Activated CD8-positive, alpha-beta memory T cell treated with anti-CD3 and anti-CD28 coated beads, Interleukin-2, amount 50 U/mL, for 24 hours (primary cell): ENCODE measurements around the gene ZNF219.

Experiments
- DNase-seq: peaks from one replicate; pipeline ENCODE4 v3.0.0-alpha.2; 2020; ENCODE audit errors: extremely low read depth

ZNF219 gene

DNA sequence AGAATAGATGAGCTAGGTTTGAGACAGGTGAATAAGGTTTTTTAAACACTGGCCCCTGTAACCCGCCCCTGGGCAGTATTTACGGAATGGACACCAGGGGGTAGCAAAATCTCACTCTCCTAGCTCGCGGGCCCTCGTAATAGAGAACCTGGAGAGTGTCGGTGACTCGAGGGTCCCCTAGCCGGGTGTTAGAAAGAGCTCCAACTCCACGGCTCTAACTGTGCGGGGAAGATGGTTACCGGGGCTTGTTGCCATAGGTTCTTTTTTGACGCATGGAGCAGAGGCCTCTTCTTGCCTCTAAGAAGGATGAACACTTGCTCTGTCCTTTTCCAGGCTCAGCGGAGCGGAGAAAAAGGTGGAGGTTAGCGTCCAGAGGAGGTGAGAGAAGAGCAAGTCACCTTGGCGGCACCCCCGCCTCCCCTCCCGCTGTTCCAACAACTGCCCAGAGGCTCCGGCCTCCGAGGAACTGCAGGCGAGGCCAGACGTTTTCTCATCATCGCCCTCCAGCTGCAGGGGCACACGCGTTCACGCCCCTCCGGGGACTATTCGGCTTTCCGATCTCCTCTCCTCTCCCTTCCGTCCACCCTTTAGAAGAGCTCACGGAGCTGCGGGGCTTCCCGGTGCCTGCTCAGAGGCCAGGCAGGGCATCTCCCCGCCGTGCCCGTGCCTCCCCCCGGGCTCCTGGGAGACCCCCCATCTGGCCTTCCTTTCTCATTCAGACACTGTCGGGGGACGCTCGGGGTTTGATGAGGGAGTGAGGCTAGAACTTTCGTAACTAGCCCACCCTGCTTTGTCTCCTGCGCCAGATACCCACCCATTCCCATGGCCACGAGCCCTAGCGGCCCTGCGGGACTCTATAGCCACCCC is 29.7 kb downstream of the ZNF219 start:
- DNase-seq: no peak

DNA sequence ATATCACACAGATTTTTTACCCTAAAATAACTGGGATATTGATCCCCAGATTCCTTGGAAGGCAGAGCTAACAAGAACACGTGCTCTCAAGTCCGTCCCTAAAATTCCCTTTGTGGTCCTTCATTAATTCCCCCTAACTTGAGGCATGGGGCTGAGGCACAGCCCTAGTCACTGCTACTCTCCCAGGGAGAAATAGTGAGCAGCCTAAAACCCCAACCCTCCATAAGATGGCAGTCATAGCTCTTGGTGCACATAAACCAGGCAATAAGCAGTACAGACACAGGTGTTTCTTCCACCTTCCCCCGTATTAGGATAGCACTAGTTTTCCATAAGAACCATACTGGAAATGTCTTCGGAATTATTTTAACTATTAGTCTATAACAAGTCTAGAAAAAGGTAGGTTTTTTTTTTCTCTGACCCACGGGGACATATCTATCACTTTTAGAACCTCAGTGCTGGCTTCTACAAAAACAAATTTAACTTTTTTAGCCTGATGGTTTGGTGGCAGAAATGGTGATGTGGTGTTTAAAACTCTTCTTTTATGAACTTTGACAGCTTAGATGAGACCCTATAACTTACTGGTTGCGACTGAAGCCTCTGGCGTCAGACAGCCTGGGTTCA is 31.5 kb downstream of the ZNF219 start:
- DNase-seq: no peak

DNA sequence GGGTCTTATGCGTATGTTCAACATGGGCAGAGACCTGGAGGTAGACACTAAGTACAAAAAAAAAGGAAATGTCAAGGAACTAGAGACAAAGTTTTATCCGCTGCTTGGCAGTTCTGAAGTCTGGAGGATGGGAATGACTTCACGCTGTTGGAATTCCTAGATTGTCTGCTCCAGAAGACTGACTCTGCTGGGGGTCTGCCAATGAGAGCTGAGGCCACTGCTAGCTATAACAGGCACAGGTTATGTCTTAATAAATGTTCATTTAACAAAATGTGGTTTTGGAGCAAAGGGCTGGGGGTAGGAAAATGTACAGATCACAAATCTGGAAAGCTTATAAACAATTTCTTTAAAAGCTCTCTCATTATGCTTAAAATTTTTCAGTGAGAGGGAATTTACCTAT is 35.0 kb downstream of the ZNF219 start:
- no peak for DNase-seq

DNA sequence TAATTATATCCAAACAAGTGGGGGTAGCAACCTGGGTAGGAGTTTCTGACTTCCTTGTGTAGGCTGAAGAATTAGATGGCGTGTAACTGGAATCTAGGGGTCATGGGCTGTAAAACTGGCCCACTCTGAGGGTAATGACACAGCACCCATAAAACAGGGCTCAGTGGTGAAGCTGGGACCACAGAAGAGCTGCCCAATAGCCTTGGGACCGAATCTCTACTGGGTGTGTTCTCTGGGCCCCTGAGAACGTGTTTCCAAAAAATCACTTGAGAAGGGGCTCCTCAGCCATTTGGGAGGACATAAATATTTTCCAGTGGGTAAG is 37.1 kb downstream of the ZNF219 start:
- no peak for DNase-seq

DNA sequence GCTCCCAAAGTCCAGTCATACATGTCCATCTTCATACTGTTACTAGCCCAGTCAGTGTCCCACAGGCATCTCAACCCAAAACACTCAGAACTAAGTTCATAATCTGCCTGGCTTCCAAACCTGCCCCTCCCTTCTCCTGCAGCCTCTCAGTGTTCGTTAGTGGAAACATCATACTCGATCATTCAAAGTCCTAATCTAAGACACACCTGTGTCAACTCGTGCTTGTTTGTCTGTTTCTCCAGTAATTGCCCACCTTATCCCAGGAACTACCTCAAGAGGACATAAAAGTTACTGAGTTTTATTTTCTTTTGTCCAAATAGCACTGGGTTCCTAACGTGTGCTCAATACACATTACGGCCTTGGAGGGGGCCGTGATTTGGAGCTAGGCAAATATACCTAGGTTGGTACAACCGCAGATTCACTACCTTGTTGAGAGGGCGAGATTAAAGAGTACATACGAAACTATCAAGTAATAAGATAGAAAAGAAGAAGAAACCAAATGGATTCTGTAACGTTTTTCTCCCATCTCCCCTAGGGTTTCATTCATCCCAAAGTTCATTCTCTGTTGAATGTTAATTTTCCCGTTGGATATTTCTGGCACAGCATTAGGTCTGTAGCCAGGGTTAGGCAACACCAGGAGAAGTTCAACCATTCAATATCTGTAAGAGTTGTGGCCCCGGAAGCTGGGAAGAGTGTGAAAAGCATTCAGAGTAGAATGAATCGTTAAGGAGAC is 37.7 kb downstream of the ZNF219 start:
- no peak for DNase-seq

DNA sequence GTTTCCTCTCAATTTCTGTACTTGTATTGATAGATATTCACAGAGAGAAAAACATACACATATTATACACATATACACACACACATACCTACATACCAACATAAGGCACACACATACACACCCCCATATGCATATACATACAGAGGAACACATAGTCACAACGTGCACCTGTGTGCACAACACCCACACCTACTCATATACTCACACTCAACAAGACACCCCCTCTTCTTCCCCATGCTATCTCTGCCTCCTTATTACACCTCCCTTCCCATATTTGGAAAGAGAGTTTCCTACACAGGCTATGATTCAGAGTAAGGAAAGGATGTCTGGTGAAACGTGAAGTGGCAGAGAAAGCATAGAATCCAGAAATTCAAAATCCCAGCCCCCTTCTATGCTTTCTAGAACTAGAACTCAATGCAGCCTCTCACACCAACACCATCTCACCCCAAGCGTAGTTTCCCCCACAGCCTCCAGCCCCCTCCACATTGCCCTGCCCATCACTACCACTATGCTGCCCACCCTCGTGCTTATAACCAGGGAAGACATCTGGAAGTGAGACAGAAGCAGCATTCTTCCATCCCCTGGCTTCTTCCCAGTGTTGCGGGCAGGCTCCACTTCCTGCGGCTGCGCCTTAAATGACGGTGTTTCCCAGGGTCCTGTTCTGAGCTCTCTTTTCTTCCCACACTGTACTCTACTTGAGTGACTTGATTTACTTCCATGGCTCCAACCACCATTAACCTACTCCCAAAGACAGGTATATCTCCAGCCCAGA is 38.4 kb downstream of the ZNF219 start:
- DNase-seq: no peak

DNA sequence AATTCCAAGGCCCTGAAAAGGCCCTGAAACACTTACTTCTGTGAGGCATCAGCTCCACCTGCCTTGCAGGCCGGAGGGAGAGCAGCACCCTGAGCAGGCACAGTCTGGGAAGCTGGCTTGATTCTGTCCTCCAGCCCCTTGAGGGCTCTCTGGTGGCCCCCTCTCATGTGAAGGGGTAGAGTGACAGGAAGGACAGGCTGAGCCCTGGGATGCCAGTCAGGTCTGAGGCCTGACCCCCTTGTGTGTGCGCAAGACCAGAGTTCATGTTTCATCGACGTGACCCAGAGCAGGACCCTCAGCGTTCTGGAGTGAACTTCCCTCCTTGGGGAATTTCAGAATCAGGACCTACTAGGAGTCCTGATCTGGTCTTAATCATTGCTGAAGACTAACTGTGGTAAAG is 39.6 kb downstream of the ZNF219 start:
- no peak for DNase-seq

DNA sequence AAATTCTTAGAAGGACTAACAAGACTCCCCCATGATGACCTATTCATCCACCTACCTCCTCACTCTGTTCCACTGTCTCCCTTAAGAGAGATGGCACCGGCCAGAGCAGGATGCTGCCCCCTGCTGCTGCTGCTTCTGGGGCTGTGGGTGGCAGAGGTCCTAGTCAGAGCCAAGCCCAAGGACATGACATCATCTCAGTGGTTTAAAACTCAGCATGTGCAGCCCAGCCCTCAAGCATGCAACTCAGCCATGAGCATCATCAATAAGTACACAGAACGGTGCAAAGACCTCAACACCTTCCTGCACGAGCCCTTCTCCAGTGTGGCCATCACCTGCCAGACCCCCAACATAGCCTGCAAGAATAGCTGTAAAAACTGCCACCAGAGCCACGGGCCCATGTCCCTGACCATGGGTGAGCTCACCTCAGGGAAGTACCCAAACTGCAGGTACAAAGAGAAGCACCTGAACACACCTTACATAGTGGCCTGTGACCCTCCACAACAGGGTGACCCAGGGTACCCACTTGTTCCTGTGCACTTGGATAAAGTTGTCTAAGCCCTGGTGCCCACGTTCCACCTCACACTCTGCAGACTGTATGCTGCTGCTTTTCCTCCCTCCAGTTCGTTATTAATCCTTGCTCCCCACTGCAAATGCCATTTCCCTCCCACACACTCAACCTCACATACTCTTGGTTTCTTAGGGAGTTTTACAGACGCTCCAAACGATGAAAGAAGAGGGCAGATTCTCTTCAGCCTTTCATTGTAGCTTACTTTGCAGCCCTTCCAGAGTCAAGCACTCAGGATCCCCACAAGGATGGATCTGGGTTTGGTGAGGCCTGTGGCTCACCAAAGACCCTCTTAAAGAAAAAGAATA is 40.4 kb downstream of the ZNF219 start, which contains the start of gene RNASE8:
Gene RNASE8 (plus strand): TSS at position 20 of the 873 bp plus-strand sequence. CDS start 71 bp downstream, at position 91.
- no peak for DNase-seq

DNA sequence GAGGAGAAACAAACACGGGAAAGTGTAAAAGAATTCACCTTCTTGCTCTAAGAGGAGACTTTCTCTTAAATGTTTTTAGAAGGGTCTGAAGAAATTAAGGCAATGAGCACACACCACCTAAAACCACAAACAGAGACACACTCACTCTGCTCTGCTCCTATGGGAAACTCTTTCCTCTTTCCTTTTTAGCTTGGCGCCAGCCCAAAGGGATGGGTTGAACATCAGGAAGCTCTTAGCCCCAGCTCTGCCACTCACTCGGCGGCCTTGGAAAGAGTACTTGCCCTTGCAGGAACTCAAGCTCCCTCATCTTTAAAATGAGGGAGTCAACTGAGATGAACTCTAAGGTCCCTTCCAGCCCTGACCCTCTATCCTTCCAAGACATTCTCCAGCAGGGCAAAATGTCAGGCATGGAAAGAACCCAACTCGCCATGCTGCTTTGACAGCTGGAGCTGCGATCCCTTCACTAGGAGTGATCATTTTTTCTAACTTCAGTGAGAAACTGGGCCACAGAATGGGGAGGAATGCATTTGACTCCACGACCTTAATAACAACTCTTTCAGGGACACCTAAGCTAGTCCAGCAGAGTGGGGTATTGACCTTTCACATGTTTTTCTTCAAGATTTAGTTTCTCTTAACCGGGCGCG is 41.8 kb downstream of the ZNF219 start:
- DNase-seq: no peak

DNA sequence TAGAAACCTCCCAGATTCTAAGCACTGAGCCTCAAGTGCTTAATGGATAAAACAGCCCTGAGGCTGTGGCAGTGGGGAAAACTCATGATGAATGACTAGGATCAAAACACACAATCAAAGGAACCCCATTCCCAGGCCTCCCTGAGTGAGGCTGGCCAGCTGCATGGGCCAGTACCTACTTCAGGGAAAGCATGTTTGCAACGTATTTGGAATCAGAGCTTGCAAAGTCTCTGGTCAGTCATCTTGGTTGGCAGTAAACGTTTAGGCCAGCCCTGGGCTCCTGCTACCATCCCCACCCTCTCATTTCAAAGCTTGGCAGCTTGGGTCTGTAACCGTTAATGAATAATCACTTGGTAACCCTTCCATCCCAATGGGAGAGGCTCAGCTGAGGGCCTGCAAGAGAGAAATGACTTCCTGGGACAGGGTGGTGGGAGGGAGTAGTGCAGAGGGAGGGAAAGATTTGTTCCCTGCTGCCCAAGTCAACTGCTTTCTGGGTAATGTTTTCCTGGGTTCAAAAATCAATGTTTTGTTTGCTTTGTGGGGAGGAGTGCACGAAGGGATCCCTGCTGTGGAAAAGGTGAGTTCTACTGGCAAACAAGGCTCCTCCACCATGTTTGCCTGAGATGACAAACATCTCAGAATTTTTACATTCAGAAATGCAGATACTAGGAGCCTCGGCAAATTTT is 42.9 kb downstream of the ZNF219 start:
- no peak for DNase-seq

DNA sequence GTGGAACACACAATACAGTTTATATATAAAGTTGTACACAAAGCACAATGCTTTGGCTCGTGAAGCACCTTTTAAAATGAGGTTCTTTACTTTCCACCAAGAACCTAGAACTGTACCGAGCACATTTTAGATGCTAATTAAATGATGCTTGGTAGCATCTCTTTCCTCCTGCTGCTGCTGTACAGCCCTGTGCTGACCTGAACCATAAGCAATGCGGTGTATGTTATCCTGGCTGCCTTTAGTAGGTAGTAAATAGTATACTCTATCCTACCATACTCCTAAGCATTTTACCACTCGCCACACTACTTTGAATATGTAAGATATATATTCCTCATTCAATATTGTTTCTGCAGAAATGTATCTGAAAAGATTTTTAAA is 43.7 kb downstream of the ZNF219 start:
- no peak for DNase-seq

DNA sequence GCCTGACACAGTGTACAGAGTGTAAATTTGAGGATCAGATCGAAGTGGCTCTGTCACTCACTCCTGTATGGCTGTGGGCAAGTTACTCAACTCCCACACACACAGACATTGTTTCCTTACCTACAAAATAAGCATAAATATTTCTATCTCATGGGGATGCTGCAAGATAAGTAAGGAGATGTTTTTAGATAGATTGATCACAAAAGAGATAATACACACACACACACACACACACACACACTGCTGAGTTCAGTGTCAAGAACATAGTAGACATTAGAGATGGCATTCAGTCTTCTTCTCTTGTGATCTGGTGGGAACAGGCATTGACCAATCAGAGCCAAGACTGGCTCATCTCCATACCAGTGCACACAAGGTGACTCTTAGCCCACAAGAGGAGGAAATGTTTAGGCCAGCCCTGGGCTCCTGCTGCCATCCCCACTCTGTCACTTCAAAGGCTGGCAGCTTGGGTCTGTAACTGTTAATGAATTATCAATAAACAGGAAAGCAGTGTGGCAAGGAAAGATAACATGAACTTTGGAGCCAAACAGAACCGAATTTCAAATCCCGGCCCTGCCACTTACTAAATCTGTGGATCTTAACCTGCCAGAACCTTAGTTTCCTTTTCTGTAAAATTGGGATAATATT is 44.2 kb downstream of the ZNF219 start:
- DNase-seq: no peak

DNA sequence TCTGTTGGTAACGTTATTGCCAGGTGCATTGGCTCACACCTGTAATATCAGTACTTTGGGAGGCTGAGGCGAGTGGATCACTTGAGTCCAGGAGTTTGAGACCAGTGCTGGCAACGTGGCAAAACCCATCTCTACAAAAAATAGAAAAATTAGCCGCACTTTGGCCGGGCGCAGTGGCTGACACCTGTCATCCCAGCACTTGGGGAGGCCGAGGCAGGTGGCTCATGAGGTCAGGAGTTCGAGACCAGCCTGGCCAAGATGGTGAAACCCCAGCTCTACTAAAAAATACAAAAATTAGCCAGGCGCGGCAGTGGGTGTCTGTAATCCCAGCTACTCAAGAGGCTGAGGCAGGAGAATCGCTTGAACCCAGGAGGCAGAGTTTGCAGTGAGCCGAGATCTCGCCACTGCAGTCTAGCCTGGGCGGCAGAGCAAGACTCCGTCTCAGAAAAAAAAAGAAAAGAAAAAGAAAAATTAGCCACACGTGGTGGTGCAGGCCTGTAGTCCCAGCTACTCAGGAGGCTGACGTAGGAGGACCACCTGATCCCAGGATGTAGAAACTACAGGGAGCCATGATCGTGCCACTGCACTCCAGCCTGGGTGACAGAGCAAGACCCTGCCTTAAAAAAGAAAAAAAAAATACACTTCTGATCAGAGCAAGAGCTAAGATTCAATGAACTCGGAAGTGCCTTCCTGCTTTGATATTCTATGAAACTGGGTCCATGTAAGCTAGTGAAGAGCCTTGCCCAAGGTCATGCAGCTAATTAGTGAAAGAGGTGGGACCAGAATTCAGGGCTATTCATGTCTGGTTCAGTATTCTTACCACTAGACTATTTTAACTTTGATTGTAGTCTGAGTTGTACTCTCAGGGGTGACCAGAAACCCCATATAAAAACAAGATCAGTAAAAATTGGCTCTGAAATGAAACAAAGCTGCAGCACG is 45.0 kb downstream of the ZNF219 start:
- DNase-seq: no peak

DNA sequence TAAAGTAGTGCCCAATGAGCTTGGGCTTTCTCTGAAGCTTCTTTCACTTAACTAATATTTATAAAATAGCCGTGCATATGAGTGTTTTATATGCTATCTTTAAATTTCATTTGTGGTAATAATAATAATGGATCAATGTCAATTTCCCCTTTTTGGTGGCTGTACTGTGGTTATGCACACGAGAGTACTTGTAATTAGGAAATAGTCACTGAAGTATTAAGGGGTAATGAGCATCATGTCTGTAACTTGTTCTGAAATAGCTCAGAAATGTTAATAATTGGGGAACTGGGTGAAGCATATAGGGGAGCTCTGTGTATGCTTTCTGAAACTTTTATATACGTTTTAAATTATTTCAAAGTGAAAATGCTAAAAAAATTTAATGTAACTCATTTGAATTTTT is 47.9 kb downstream of the ZNF219 start:
- DNase-seq: no peak

DNA sequence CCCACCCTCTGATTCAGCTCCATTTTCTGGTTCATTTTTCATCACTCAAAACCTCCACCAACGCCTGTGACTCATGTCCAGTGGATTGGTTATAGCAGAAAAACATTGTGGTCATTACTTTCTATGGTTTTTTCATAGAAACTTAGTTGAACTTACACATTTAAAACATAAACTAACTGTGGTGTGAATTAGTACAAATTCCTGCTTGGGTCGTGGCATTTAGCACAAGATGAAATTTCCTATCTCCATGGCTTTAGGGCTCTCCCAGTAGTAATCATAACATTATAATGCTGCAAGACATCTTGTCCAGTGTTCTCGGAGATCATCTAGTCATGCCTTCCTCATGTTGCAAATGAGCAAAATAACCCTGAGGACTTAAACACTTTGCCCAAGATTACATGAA is 49.2 kb downstream of the ZNF219 start:
- no peak for DNase-seq

DNA sequence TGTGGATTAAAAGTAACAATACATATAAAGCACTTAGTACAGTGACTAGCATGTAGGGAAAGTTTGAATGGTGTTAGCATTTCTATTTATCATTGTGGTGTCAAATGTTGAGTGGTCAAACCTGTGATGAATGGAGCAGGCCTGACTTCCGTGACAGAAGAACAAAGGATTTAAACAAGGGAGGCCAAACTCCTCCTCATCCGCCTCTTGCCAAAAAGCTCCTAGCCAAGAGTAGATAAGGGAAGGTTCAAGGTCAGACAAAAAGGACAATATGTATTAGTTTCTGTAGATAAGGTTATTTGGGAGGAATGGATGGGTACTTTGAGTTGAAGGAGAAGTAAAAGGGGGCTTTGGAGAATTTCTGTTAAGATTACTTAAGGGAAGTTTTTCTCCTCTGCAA is 49.8 kb downstream of the ZNF219 start:
- DNase-seq: no peak

DNA sequence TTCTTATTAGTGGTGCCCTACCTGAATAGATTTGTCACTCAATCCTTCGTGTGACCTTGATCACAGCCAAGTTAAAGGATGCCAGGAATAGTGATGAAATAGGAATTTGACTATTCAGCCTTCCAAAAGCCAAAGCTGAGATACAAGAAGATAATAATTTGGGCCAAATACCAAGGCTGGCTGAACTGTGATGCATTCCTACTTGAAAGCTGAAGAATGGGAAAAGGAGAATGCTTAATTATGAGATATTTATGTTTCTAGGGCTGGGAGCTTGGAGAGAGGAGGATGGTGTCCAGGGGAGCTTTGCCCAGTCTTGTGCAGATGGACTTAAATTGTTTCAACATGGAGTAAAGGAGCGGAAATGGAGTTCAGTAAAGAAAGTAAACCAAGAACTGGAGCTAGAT is 51.1 kb downstream of the ZNF219 start:
- DNase-seq: no peak

DNA sequence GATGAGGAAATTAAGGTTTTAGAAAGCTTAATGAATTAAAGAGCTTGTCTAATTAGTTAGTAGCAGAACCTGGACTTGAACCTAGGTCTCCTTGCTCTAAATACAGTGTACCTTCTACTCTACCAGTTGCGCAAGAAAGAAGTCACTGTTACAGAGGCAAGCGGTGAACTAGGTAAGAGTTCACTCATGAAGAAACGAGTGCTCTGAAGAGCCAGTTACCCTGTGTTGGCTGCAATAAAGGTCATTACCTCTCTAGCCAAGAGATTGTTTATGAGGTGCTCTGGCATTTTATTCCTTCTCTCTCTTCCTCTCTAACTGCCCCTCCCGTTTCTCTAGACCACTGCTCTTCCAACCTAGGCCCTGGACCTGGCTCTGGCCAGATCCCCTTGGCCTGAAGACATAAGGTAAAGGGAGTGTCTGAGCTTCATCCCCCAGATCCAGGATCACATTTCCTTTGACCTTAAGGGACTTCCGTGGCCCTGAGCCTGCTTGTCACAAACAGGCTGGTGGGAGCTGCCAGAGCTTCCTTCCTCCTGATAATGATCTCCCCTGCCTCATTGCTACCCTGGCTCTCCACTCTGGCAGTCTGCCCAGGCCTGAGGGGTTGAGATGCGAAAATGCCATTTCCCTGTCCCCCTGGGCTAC is 54.4 kb downstream of the ZNF219 start:
- no peak for DNase-seq
